AG09309 (cell line): ENCODE results near the gene KCNS3.

Experiments
- DNase-seq: peaks from one replicate; pipeline ENCODE4 v3.0.0-alpha.2; 2010; ENCODE audit warnings: low read depth
- H3K4me3 ChIP-seq: 2 replicates; pipeline ENCODE4 v1.5.1; 2011; ENCODE audit warnings: mild to moderate bottlenecking, low read depth, low read length, moderate library complexity; ENCODE audit not compliant: control insufficient read depth
- CTCF ChIP-seq: IDR thresholded peaks from 2 replicates; pipeline ENCODE4 v1.5.1; 2011; ENCODE audit warnings: mild to moderate bottlenecking, low read depth, low read length, inconsistent platforms; ENCODE audit not compliant: insufficient read depth, control insufficient read depth; ENCODE audit errors: missing control alignments

The KCNS3 gene

GRCh38 chr2:17858064-17858463, 20.4 kb upstream of the KCNS3 start:
- no peak for DNase-seq
- no peak for TF ChIP-seq CTCF
- no peak overlapping the region for H3K4me3 ChIP-seq

GRCh38 chr2:17863539-17863938, 14.9 kb upstream of the KCNS3 start:
- DNase-seq, result no peak

GRCh38 chr2:17864676-17865075, 13.8 kb upstream of the KCNS3 start:
- TF ChIP-seq CTCF, result no peak
- no peak for DNase-seq
- no peak overlapping the region for H3K4me3 ChIP-seq

More at GRCh38 chr2:17863539-17863938, 14.9 kb upstream of the KCNS3 start:
- H3K4me3 ChIP-seq, result no peak overlapping the region
- TF ChIP-seq CTCF, result no peak

- no peak overlapping the region for H3K4me3 ChIP-seq
- TF ChIP-seq CTCF, result no peak
- DNase-seq, result no peak
These were observed 11.3 kb upstream of the KCNS3 start for GRCh38 chr2:17867133-17867532.

- DNase-seq, result no peak
- H3K4me3 ChIP-seq, result no peak overlapping the region
- no peak for TF ChIP-seq CTCF
These were observed 9.3 kb upstream of the KCNS3 start for GRCh38 chr2:17869128-17869527.

GRCh38 chr2:17871639-17872038, 6.8 kb upstream of the KCNS3 start:
- DNase-seq, result no peak
- TF ChIP-seq CTCF, result no peak
- no peak overlapping the region for H3K4me3 ChIP-seq

GRCh38 chr2:17873021-17873420, 5.4 kb upstream of the KCNS3 start:
- no peak for DNase-seq
- H3K4me3 ChIP-seq, result no peak overlapping the region
- TF ChIP-seq CTCF, result no peak
